Epithelial cell of esophagus (primary cell): Measurements from ENCODE around the gene HES5.
A peak's percentile ranks its signal among the peaks of the same experiment; 100 is the strongest.

Experiments
- DNase-seq: peaks from one replicate; pipeline ENCODE4 v3.0.0; 2010; ENCODE audit warnings: low read depth
- H3K4me3 ChIP-seq: 2 replicates; pipeline ENCODE4 v1.5.1; 2011; ENCODE audit warnings: mild to moderate bottlenecking, low read length, control low read depth
- CTCF ChIP-seq: IDR thresholded peaks from 2 replicates; pipeline ENCODE4 v1.5.1; 2011; ENCODE audit warnings: low read depth, mild to moderate bottlenecking, low read length, control low read depth, inconsistent platforms; ENCODE audit not compliant: insufficient read depth; ENCODE audit errors: missing control alignments

HES5 gene

GRCh38 chr1:2547210-2548067, 17.4 kb upstream of the HES5 start:
- peak overlapping the region; percentile 45 for H3K4me3 ChIP-seq
- DNase-seq = no peak
- no peak for TF ChIP-seq CTCF

GRCh38 chr1:2546515-2547209, 16.6 kb upstream of the HES5 start:
- peak; percentile 85 for DNase-seq
- H3K4me3 ChIP-seq = peak overlapping the region; percentile 45
- no peak for TF ChIP-seq CTCF

GRCh38 chr1:2545754-2546514, 15.9 kb upstream of the HES5 start:
- peak overlapping the region; percentile 45 for H3K4me3 ChIP-seq
- TF ChIP-seq CTCF = no peak
- DNase-seq = peak; percentile 64

GRCh38 chr1:2544875-2545640, 15.0 kb upstream of the HES5 start:
- no peak overlapping the region for H3K4me3 ChIP-seq
- DNase-seq = no peak
- no peak for TF ChIP-seq CTCF

GRCh38 chr1:2544093-2544874, 14.2 kb upstream of the HES5 start:
- no peak for TF ChIP-seq CTCF
- no peak overlapping the region for H3K4me3 ChIP-seq
- DNase-seq = no peak
